Vagina (tissue), 2 donors: ENCODE results near the gene SLC29A3.

Source experiments
- CTCF ChIP-seq, 3 experiments: fragments of 450-650 bp in 2 of 3; fragments of 200-600 bp in 1 of 3; sonication (generic) in 1 of 3; IDR thresholded peaks; one replicate each; pipeline ENCODE4 v1.5.1; 2017 to 2019; ENCODE audit warnings: antibody characterized with exemption in 3 of 3, mild to moderate bottlenecking in 2 of 3, moderate library complexity in 2 of 3
- POLR2A ChIP-seq, 2 donors: fragments of 450-650 bp; IDR thresholded peaks; one replicate each; pipeline ENCODE4 v1.6.1; 2017; ENCODE audit warnings: antibody characterized with exemption in 2 of 2, mild to moderate bottlenecking in 2 of 2, moderate library complexity in 2 of 2
- POLR2AphosphoS5 ChIP-seq, 2 donors: sonication (generic); formaldehyde crosslinking; IDR thresholded peaks; one replicate each; pipeline ENCODE4 v1.9.0; 2017; ENCODE audit warnings: antibody characterized with exemption in 2 of 2, mild to moderate bottlenecking in 2 of 2, low read depth in 1 of 2; ENCODE audit not compliant: insufficient read depth in 1 of 2

GRCh38 chr10:71291528-71291900 is 27.5 kb upstream of the SLC29A3 start:
- TF ChIP-seq CTCF (IDR thresholded peaks at IDR 0.05) (no peak), POLR2AphosphoS5 (IDR thresholded peaks at IDR 0.05; ENCODE audit: insufficient read depth in 1 of 2, low read depth in 1 of 2) (no peak), POLR2A (IDR thresholded peaks at IDR 0.05) (no peak)
